SK-N-SH treated with all-trans-retinoic acid at 6 μM for 48 hours (cell line): ENCODE measurements around the gene CHPF.

Experiments used
- ATAC-seq: fragments of 200-7000 bp; cut with Tn5 transposase; 3 replicates; pipeline ENCODE4 v1.9.1; 2020; ENCODE audit warnings: mild to moderate bottlenecking, moderate library complexity
- CREB5 ChIP-seq: fragments of 250-450 bp; sonication (Bioruptor Pico); IDR thresholded peaks from 2 replicates; pipeline ENCODE4 v1.5.1; 2020; ENCODE audit warnings: low read depth, mild to moderate bottlenecking, moderate library complexity
- CSDC2 ChIP-seq: fragments of 250-450 bp; sonication (Bioruptor Pico); IDR thresholded peaks from 2 replicates; pipeline ENCODE4 v1.5.0; 2020; ENCODE audit warnings: mild to moderate bottlenecking, moderate library complexity
- CSRNP3 ChIP-seq: fragments of 250-450 bp; sonication (Bioruptor Pico); IDR thresholded peaks from 2 replicates; pipeline ENCODE4 v1.5.1; 2021; ENCODE audit warnings: mild to moderate bottlenecking, moderate library complexity
- GLIS3 ChIP-seq: fragments of 250-450 bp; sonication (Bioruptor Pico); IDR thresholded peaks from 2 replicates; pipeline ENCODE4 v1.5.0; 2020; ENCODE audit warnings: mild to moderate bottlenecking, moderate library complexity
- OSR1 ChIP-seq: fragments of 250-450 bp; sonication (Bioruptor Pico); IDR thresholded peaks from 2 replicates; pipeline ENCODE4 v1.8.0; 2022; ENCODE audit warnings: moderate library complexity, mild to moderate bottlenecking, inconsistent platforms
- PATZ1 ChIP-seq: fragments of 250-450 bp; sonication (Bioruptor Pico); IDR thresholded peaks from 2 replicates; pipeline ENCODE4 v1.8.0; 2020; ENCODE audit warnings: mild to moderate bottlenecking, moderate library complexity, borderline replicate concordance
- POU6F1 ChIP-seq: fragments of 250-450 bp; sonication (Bioruptor Pico); IDR thresholded peaks from 2 replicates; pipeline ENCODE4 v1.8.0; 2021; ENCODE audit warnings: low read depth, mild to moderate bottlenecking, moderate library complexity, borderline replicate concordance
- PPARA ChIP-seq: fragments of 250-450 bp; sonication (Bioruptor Pico); IDR thresholded peaks from 2 replicates; pipeline ENCODE4 v1.5.0; 2020; ENCODE audit warnings: mild to moderate bottlenecking, borderline replicate concordance
- RARB ChIP-seq: fragments of 250-450 bp; sonication (Bioruptor Pico); IDR thresholded peaks from 2 replicates; pipeline ENCODE4 v1.8.0; 2021; ENCODE audit warnings: mild to moderate bottlenecking, moderate library complexity
- SNAI2 ChIP-seq: fragments of 250-450 bp; sonication (Bioruptor Pico); IDR thresholded peaks from 2 replicates; pipeline ENCODE4 v1.5.0; 2020; ENCODE audit warnings: mild to moderate bottlenecking, moderate library complexity
- TCF4 ChIP-seq: fragments of 250-450 bp; sonication (Bioruptor Pico); IDR thresholded peaks from 2 replicates; pipeline ENCODE4 v1.8.0; 2021; ENCODE audit warnings: mild to moderate bottlenecking, moderate library complexity, borderline replicate concordance
- TOX ChIP-seq: fragments of 250-450 bp; sonication (Bioruptor Pico); IDR thresholded peaks from 2 replicates; pipeline ENCODE4 v1.8.0; 2021; ENCODE audit warnings: mild to moderate bottlenecking, moderate library complexity, borderline replicate concordance
- TSHZ2 ChIP-seq: fragments of 250-450 bp; sonication (Bioruptor Pico); IDR thresholded peaks from 2 replicates; pipeline ENCODE4 v1.5.0; 2020; ENCODE audit warnings: mild to moderate bottlenecking, moderate library complexity
- ZFP3 ChIP-seq: fragments of 250-450 bp; sonication (Bioruptor Pico); IDR thresholded peaks from 2 replicates; pipeline ENCODE4 v1.5.0; 2020; ENCODE audit warnings: mild to moderate bottlenecking, moderate library complexity
- ZNF70 ChIP-seq: fragments of 450-650 bp; formaldehyde crosslinking; IDR thresholded peaks from 2 replicates; pipeline ENCODE4 v1.5.0; 2020; ENCODE audit warnings: mild to moderate bottlenecking, moderate library complexity
- ZNF8 ChIP-seq: fragments of 450-650 bp; formaldehyde crosslinking; IDR thresholded peaks from 2 replicates; pipeline ENCODE4 v1.5.0; 2020; ENCODE audit warnings: mild to moderate bottlenecking, moderate library complexity

CHPF gene

GRCh38 chr2:219581346-219581745, 37.7 kb upstream of the CHPF start (continued):
- TF ChIP-seq TSHZ2 (CRISPR knock-in tag), result no peak
- TF ChIP-seq, all 23 proteins: peak for 0

GRCh38 chr2:219578811-219579613, 35.4 kb upstream of the CHPF start:
- ATAC-seq, result no peak
- TF ChIP-seq ZNF8 (no peak), PATZ1 (CRISPR knock-in tag) (no peak), SNAI2 (CRISPR knock-in tag) (no peak), PPARA (CRISPR knock-in tag) (no peak), TCF4 (CRISPR knock-in tag) (no peak), CSDC2 (CRISPR knock-in tag) (no peak), ZFP3 (CRISPR knock-in tag) (no peak), POU6F1 (CRISPR knock-in tag) (no peak), GLIS3 (CRISPR knock-in tag) (no peak)

GRCh38 chr2:219576505-219577388, 33.1 kb upstream of the CHPF start:
- TF ChIP-seq TSHZ2 (CRISPR knock-in tag) (no peak), PPARA (CRISPR knock-in tag) (no peak), ZNF70 (no peak), CREB5 (CRISPR knock-in tag) (no peak), CSDC2 (CRISPR knock-in tag) (no peak), OSR1 (no peak), POU6F1 (CRISPR knock-in tag) (no peak), GLIS3 (CRISPR knock-in tag) (no peak), TOX (CRISPR knock-in tag) (no peak), RARB (CRISPR knock-in tag) (no peak), CSRNP3 (no peak), ZNF8 (no peak)
- TF ChIP-seq, all 23 proteins: peak for 0

More at GRCh38 chr2:219576505-219577388, 33.1 kb upstream of the CHPF start:
- no peak; the same call in 2 of the 3 replicates for ATAC-seq
